ENCODE data around the gene NUP93.

The NUP93 gene

GRCh38 chr16:56817938-56818337 is 88.0 kb downstream of the NUP93 start:
- DNase-seq (ENCODE audit: low read depth) = no peak

DNA sequence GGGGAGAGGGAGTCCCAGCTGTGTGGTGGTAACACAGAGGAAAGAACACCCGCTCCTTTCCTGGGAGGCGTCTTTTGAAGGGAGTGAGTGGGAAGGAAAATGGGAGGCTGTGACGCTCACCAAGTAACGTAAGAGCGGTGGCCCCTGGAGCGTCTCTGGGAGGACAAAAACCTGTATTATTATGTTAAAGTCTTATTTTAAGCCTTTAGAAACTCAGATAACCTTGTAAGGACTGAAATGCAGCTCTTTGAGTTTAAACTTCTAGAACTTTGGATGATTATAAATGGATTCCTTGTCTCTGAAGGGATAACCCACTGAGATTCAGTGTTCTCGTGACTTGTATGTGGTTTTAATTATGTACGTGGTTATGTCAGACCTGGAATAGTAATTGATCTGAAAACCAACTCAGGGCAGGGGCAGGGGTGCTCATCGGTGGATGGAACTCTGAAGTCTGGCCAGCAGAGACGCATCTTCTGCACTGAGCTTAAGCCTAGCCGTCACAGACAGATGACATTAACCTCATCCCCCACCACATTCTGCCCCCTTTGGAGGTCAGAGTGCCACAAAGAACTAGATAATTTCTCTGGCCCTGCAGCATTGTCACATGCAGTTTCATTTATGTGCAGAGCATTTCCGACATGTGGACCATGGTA is 93.3 kb downstream of the NUP93 start:
- DNase-seq (ENCODE audit: low read depth) = no peak

DNA sequence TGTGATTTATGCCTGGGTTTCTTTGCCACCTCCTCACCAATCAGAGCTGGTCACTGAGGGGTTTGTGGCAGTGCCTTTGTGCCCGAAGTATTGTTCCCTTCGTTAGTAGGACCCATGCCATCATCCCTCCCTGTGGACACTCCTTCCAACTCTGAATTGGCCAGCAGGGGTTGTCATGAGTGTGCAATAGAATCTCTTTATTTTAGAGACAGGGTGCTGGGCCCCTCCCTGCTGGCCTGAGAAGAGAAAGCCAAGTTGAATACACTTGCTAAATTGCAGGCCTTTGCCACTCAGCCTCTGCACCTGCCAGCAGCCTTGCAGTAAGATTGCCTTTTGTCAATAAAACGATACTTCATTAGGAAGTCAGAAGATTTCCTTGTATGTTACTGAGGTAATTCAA is 94.4 kb downstream of the NUP93 start:
- no peak for DNase-seq (ENCODE audit: low read depth)

GRCh38 chr16:56824804-56825203 is 94.9 kb downstream of the NUP93 start:
- no peak for DNase-seq (ENCODE audit: low read depth)

DNA sequence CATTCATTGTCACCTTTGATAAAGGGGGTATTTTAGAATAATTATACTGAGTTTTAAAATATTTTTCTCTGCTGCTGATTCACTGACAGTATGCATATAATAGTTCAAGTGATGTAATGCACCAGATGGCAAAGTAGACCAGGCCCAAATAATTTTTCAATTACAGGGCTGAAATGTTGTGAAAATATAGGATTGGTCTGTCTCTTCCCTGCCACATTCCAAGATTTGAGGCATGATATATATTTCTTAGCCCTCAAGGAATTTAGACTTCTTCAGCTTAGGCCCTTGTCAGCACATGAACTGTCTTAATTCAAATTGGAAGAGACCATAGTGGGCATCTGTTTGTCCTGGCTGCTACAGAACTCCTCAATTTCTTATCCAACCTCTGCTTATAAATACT is 95.9 kb downstream of the NUP93 start:
- DNase-seq (ENCODE audit: low read depth) = no peak

- no peak for DNase-seq (ENCODE audit: low read depth)
Measured at GRCh38 chr16:56828647-56829046, 98.7 kb downstream of the NUP93 start.

DNA sequence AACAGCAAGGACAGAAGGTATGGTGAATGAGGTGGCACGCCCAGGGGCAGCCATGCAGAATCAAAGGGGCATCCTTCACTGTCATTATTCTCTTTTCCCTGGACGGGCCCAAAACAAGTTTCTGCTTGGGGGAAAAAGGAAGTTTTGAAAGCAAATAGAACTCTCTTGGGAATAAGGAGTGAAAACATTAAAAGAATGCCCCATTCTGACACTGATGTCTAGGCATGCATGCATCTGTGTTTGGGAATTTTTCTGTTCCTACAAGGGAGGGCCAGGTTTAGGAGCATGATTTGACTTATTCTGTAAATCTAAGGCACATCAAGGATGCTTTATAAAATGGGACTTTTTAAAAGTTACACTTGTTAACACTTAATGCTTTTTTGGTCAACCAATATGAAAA is 100.7 kb downstream of the NUP93 start:
- no peak for DNase-seq (ENCODE audit: low read depth)

GRCh38 chr16:56832768-56833167 is 102.8 kb downstream of the NUP93 start:
- no peak for DNase-seq (ENCODE audit: low read depth)

DNA sequence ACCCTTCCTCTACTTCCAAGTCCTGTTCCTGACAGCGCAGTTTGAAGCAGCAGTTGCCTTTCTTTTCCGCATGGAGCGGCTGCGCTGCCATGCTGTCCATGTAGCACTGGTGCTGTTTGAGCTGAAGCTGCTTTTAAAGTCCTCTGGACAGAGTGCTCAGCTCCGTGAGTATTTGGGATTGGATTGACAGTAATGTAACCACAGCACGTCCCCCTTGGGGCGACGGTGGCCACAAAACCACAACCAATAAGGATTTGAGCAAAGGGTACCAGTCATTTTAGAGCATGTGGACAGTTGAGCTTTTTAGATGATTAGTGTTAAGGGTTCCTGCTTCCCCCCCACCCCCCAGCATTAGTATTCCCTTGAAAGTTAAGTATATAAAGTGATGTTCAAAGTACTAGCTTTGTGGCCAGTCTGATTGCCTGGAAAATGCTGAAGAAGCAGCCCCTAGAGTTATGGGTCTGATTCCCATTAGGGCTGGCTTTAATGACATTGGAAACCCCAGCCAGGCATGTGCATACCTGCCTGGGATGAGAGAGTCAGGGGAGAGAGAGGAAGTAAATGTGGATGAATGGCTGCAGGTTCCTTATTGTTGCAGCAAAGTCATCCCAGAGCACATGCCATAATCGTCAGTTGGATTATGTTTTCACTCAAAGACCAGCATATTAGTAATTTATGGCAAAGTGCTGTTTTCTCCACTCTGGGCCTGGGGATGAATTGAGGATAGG is 103.5 kb downstream of the NUP93 start:
- no peak for DNase-seq (ENCODE audit: low read depth)

DNA sequence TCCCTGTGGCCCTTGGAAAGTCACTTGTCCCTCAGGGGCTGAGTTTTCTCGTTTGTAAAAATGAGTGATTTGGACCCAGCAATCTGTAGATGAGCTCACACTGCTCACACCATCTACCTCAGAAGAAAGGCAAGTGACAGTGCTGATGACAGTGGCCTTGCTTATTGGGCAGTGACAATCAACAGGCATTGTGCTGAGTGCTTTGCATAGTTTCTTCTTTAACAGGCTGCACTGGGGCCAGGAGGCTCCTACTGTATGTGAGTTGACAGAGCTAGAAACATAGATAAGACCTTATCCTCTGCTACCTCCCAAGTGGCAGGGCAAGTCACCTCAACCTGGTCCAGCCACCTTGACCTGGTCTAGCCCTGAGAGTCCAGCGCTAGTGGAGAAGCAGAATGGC is 105.4 kb downstream of the NUP93 start:
- no peak for DNase-seq (ENCODE audit: low read depth)

- no peak for DNase-seq (ENCODE audit: low read depth)
Measured at GRCh38 chr16:56836410-56837230, 106.7 kb downstream of the NUP93 start.

DNA sequence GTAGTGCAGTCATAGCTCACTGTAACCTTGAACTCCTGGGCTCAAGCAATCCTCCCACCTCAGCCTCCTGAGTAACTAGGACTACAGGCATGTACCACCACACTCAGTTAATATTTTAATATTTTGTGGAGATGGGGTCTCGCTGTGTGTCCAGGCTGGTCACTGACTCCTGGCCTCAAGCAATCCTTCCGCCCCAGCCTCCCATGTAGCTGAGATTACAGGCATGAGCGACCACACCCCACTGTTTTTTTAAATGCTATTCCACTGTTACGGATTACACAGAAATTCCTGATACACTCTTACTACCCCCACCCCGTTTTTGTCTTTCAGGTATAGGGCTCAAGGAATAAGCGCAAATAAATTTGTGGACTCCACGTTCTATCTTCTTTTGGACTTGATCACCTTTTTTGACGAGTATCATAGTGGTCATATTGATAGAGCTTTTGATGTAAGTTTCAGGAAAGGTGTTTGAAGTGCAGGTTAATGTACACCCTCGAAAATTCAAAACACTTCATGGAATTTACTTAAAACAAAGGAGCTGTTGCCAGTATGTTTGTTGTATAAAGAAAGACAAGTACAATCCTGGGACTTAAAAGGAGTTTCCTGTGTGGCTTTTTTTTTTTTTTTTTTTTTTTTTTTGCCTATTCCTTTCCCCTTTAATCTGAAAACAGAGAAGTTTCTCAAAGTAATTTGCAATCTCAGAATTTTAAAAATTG is 108.9 kb downstream of the NUP93 start:
- no peak for DNase-seq (ENCODE audit: low read depth)

DNA sequence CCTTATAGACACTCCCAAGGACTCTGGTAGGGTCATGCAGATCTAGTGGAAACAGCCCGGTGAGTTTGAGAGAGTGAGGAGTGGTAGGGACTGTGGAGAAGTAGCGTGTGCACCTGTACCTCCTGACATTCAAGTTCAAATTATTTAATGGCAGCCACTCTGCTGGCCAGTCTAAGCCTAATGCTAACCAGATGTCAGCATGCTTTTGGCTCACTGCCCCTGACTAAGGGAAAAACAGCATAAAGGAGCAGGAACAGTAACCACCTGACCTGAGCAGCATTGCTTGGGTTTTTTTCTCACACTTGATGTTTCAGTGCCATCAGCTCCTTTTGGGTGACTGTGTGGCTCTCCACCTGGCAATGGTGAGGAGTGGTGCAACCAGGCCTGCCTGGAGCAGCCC is 111.3 kb downstream of the NUP93 start:
- no peak for DNase-seq (ENCODE audit: low read depth)

- no peak for DNase-seq (ENCODE audit: low read depth)
Measured at GRCh38 chr16:56841659-56842058, 111.7 kb downstream of the NUP93 start.

DNA sequence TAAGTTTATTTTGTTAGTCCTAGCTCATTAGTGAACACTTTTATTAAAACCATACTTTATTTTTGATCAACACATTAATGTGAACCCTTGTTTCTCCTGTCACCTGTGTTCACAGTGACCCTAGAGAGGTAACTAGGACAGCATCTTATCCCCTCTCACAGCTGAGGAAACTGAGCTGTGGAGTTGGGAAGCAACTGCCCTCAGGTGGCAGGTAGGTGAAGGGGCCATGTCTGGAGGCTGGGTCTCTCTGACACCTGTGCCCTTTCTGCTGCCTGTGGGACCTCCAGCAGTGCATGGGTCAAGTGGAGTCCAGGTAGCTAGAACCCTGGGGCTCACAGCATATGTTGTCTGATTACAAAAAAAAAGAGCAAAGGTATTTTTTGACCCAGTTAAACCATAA is 112.2 kb downstream of the NUP93 start:
- DNase-seq (ENCODE audit: low read depth) = no peak

DNA sequence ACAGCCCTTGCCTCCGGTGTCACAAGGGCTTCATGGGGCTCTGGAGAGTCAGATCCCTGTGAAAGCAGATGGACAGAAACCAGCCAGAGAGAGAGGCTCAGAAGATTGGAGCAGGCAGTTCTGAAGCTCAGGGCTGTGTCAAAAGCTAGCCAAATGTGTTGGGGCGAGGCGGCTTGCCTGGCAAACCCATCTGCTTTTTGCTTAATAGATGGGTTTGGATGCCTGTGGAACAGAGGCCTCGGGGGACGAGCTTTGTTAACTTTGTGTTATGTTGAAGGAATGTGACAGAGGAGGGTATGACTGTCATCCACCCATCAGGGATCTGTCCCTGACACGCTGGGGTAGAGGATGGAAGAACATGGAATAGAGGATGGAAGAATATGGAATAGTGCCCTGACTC is 114.1 kb downstream of the NUP93 start:
- DNase-seq (ENCODE audit: low read depth) = no peak

DNA sequence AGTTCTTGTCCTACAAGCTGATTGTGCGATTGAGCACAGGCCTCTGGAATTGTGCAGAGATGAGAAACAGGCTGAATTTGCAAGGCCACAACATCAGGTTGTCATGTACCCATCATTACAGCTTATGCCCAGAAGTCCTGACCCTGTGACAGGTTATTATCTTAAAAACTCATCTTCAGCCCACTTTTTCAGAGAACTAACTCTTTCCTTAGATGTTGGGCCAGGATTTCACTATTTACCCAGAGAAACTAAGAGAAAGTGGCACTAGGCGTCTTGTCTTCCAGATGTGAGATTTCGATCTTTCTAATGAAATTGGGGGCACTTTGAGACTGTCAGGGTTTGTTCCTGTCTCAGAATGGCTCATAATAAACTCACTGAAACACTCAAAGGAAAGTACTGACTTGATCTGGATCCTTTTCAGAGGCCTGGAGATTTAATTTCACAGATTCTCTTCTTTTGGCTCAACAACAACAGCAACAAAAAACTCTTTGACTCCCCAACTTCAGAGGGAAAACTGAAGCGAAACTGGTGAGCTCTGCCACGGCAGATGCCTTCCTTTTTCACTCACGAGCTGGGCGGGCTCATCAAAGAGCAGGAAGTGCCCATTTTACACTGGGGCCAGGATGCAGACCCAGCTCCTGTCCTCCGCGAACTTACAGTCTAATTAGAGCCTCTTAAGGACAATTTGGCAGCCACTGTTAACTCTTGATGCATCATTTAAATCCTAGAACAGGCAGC is 117.4 kb downstream of the NUP93 start:
- no peak for DNase-seq (ENCODE audit: low read depth)

DNA sequence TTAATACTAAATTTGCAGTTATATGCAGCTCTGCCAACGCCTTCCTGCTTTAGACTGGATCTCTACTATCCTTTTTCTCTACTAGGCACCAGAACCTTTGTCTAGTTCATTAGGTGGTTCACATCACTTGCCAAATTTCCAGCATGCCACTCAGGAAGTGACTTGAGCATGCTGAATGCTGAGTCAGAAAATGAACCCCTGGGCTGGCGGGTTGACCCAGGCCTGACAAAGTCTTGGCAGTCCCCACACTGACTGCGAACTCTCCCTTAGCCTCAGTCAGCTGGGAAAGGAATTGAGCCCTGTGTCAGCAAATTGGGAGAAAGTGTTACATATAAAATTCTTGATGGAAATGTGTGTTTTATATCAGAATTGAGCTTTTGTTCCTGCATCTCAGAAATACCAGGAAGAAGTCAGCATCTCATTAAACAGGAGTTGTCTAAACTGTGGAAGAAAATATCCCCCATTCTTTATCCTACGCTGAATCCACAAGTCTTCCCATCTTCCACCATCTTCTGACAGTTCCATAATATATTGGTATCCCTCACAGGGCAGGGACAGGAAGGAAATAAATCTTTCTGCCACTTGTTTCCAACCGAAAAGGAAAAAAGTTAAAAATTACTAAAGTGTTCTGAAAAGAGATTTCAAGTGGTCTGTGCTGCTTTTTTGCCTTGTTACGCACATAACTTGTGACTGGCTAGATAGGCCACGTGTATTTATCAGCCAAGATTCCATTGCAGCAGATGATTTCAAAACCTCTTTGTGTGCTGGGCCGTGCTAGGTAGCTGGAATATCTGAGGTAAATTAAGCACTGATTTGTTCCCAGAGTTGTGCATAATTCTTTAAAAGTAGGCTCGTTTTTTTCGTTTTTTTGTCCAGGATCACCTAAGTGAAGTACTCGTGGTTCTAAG is 118.4 kb downstream of the NUP93 start:
- DNase-seq (ENCODE audit: low read depth) = no peak

DNA sequence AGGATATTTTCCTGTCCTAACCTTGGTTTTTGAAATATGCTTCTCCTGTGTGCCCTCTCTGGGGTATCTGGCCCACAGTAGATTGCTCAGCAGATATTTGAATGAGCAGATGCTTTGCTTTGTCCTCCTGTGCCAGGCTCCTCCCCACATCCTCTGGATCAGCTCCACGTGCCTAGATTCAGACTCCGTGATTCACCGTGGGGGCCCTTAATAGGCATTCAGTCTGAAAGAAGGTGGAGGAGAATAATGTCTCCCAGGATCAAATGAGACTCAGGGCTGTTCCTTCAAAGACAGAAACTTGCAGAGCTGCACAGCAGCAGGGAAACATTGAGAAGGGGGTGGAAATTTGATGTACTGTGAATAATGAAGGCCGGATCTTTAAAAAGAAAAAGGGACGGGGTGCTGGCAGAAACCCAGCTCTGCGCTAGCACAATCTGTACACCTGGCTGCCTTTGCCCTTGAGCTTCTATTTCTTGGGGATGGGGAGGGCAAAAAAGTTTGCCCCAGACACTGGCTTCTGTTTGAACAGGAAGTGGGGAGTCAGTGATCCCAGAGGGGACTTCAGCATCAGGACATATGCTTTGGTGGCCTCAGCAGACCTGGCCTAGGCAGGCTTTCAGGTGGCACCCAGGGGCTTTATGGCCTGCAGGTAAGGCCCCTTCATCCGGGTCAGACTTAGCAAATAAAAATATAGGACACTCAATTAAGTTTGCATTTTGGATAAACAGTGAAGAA is 119.2 kb downstream of the NUP93 start:
- DNase-seq (ENCODE audit: low read depth) = no peak

Measured in activated T-cell treated with anti-CD3 and anti-CD28 coated beads for 48 hours (primary cell).